ENCODE data around the gene KLF15.

KLF15 gene

DNA sequence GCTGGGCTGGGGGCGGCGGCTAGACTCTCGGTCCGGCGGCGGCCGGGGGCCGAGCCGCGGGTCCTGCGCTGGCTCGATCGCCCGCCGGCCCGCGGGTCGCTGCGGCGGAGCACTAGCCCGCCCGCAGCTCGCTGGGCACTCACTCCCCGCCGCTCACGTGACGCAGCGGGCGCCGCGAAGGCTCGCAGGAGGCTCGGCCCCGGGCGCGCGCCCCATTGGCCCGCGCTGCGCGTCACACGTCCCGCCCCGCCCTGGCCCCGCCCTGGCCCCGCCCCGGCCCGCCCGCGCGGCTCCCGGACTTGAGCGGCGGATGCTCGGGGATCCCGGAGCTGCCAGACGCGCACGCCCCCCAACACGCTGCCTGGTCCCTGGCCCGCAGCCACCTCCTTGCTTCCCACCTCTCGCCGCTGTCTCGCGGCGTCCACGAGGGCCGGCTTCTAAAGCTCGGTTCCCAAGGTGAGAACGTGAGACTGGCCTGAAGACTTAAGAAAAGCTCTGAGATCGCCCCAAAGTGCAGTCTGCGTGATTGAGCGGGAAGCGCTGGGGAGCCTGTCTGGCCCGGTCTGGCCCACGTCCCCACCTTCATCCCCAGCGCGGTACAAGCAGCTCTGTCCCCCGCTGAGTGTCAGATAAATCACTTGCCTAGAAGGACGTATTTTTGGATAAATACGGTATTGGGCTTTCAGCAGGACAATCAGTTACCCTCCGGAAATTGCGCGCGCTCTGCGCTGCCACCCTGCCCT lies at the start of gene KLF15:
KLF15 (minus strand) TSS at position 114 of the 743 bp plus-strand sequence. CDS start 4,486 bp downstream, outside the sequence.
- no peak for FAIRE-seq

DNA sequence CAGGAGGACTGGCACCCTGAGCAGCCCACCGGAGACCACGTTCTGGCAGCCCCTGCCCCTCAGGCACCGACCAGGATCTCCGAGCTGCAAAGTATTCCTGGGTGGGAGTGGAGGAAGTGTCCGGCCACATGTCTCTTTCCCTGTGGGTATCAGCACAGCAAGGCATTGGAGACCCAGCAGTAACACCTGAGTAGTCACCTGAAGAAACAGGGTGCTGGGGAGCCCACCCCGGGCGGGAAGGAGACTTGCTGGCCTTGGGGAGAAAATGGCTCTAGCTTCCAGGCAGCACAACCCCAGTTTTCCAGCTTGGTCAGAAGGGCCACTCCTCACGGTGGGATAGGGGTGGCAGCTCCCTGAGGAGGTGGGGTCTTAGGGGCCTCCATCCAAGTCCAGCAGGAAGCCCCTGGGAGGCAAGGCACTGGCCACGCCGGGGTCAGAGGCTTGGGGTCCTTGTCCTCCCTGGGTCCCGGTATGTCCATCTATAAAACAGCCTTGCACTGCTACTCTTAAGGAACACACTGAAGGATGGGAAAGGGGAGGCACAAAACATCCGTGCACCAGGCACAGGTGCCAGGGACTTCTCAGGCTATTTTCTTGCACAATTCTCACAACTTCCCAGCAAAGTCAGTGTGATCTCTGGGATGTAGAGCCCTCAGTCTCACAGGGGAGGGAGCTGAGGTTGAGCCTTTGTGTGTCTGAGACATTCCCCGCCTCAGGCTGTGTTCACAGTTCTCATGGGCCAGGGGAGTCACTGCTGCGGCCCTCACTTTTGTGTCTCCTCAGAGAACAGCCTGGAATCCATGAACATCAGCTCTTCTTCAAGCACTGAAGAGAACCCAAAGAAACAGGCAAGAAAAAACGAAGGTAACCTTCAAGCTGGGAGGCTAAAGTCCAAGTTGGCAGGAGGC lies 49.4 kb upstream of the KLF15 start:
- no peak for FAIRE-seq

DNA sequence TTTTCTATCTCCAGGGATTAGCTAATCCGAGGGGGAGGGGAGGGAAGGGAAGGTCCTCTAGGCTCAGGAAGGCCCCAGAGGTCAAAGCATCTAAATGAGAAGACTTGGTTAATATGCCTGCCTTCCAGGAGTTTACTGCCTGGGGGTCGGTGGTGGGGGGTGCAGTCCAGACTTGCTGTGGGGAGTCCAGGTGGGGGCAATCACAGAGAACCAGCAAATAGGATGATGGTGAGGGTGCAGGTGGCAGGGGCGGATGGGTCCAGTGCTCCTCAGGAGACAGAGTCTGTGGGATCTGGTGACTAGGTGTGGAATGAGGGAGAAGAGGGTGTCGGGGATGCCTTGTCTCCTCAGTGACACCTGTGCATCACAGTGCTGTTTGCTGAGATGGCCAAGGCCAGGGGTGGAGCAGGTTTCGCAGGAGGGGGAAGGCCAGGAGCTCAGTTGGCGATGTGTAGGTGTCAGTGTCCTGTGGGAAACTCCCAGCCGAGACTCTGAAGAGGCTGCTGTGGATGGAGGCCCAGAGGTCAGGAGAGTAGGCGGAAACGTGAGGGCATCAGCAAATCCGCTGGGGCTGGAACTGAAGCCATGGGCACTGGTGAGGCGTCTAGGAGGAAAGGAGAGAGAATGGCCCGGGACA lies 45.6 kb upstream of the KLF15 start:
- no peak for FAIRE-seq

DNA sequence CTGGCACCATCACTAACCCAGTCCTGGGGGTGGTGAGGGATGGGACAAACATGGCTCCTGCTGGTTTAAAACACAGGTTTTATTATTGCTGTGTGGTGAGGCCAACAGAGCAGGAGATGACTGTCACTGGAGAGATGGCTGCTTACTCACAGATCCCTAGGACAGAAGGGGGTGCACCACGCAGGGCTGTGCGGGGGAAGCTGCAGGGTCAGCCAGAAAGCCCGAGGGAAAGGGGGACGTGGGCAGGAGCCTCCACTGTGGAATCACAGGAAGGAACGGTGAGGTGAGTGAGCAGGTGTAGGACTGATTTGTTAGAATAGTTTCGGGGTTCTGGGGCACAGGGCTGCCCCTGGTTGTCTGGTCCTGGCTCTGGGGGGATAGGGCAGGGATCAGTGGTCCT lies 45.0 kb upstream of the KLF15 start:
- no peak for FAIRE-seq

- FAIRE-seq = no peak
Observed at GRCh38 chr3:126401611-126402160, 44.5 kb upstream of the KLF15 start.

GRCh38 chr3:126399756-126400155 lies 42.5 kb upstream of the KLF15 start:
- no peak for FAIRE-seq

DNA sequence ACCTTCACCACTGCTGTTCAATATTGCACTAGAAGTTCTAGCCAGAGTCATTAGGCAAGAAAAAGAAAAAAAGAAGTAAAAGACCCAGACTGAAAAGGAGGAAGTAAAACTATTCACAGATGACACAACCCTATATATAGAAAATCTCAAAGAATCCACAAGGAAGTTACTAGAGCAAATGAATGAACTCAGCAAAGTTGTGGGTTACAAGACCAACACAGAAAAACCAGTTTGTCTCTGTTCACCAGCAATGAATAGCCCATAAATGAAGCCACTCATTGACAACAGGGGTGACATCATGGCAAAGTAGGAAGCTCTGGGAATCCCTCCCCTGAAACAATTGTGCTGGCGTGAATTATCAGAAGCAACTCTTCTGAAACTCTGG lies 42.1 kb upstream of the KLF15 start:
- FAIRE-seq = no peak

- no peak for FAIRE-seq
Observed at GRCh38 chr3:126398423-126399350, 41.5 kb upstream of the KLF15 start.

DNA sequence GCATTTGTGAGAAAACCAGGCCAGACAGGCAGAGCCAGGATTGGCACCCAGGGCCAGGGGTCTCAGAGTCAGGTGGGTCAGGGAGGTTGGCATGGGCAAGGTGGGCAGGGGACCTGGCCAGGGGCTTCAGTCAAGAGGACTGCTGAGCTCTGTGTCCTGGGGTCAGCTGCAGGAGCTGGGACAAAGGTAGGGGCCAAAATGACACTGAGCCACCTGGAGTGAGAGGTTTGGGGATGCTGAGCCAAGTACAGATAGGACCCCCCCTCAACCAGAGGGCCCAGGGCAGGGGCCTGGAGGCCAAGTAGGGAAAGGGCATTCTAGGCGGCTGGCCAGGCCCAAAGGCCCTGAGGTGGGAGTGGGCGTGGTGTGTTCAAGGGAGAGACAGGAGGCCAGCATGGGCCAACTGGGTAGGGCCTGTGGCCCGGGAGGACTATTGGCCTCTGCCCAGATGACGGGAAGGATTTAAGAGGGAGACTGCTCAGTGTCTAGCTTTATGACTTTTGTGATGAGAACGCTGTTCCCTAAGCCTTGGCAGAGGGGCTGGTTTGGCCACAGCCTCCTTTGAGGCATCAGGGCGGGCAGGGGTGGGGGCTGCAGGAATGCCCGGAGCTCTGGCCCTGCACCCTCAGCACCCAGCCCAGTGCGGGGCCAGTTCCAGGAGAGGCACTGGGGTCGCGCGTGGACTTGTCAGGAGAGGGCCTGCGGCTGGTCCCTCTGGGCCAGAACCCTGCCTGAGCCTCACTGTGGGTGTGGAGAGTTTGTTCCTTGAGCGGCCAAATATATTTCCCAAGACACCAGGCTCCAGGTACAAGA lies 40.6 kb upstream of the KLF15 start:
- FAIRE-seq = no peak

- FAIRE-seq = no peak
Observed at GRCh38 chr3:126396536-126396935, 39.3 kb upstream of the KLF15 start.

- no peak for FAIRE-seq
Observed at GRCh38 chr3:126395846-126396513, 38.8 kb upstream of the KLF15 start.

- no peak for FAIRE-seq
Observed at GRCh38 chr3:126394977-126395321, 37.7 kb upstream of the KLF15 start.

DNA sequence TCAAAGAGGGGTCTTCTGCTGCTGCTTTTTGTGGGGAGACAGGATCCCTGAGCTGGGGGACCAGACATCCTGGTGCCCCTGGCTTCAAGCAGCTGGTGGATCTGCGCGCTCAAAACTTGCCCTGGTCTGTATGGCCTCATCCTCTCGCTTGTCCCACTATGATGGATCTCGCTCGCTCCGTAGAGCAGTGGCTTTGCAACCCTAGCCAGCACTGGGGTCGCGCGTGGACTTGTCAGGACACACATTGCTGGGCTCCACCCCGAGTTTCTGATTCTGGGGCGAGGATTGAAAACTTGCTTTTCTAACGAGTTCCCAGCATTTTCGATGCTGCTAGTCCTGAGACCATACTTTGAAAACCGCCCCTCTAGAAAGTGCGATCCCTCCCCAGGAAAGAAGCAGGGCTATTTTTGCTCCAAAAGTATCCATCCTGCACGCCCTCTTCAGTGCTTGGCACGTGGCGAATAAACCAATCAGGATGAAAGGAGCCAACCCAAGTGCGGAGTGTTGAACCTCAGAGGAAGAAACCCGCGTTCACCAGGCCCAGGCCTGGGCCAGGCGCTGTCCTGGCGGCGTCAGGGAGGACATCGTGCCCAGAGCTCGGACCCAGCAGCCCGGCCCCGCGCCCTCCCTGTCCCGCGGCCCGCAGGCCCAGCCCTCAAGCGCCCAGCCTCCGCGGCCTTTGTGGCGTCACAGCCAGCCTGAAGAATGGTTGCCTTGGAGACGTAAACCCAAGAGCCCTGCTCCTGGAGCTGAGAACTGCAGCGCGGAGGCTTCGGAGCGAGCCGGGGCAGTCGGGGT lies 37.2 kb upstream of the KLF15 start, which contains the start of gene CFAP100:
CFAP100 (plus strand) TSS at position 731 of the 798 bp plus-strand sequence. CDS start 1,092 bp downstream, outside the sequence.
- FAIRE-seq = no peak

- no peak for FAIRE-seq
Observed at GRCh38 chr3:126393563-126393962, 36.4 kb upstream of the KLF15 start.

GRCh38 chr3:126392246-126392645 lies 35.0 kb upstream of the KLF15 start:
- FAIRE-seq = no peak

DNA sequence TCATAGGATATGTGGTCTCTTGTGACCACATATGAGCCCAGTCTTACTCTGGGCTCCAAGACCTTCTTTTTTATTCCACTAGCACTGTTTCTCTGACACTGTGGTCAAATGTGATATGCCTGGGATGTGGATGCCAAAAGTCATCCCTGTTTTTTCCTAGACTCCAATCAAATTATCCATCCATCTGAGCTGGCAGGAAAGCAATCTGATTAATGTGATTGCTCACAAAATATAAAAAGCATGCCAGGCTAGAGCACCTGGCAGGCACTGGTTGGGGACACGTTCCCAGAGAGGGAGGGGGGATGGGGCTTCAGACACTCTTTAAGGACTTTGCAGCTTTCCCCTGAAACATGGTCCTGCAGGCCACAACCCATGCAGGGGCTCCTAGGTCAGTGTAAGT lies 34.4 kb upstream of the KLF15 start:
- no peak for FAIRE-seq

DNA sequence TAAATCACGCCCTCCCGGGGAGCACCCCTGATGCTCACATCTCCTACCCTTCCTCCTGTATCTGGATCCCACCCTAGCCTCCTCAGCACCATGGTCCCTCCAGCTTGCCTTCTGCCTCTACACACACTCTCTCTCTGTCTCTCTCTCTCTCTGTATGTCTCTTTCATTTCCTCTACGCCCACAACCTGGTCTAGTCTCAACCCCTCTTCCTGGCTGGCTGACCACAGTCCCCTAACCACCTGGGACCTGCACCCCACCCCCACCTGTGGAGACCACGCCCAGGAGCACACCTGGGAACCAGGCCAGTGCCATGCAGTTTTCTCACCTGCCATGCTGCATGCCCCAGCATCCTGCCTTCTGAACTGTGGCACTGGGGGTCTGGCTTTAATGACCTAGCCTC lies 33.5 kb upstream of the KLF15 start:
- FAIRE-seq = no peak

- FAIRE-seq = no peak
Observed at GRCh38 chr3:126390201-126390600, 33.0 kb upstream of the KLF15 start.

DNA sequence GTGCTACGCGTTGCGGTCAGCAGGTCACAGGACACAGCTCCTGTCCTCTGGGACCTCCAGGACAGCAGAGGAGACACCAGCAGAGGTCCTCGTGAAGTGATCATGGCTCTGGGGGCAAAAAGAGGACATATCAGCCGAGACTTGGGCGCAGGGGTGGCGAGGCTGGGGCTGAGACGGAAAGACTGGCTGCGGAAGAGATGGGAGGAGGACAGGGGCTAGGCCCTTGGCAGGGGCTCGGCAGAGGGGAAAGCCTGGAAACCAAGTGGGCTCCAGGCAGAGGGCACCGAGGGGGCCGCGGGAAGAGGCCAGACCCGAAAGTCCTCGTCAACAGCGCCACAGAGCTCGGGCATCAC lies 32.6 kb upstream of the KLF15 start:
- no peak for FAIRE-seq
